Left ventricle myocardium inferior (tissue), 1 donor: ENCODE data around the gene TMPRSS11F. TPM values are rescaled to one million over a fixed set of nuclear protein-coding genes. Genes with fewer than 3 reads are reported as not detected.

Experiments
- DNase-seq: peaks from one replicate; pipeline ENCODE4 v3.0.0-alpha.2; 2020
- H3K27ac ChIP-seq: fragments of 200-600 bp; replicated peaks from 2 replicates; pipeline ENCODE4 v1.8.0; 2021
- H3K27me3 ChIP-seq: fragments of 200-600 bp; 2 replicates; pipeline ENCODE4 v1.8.0; 2021; ENCODE audit warnings: low read depth
- H3K36me3 ChIP-seq: fragments of 200-600 bp; 2 replicates; pipeline ENCODE4 v1.8.0; 2021
- H3K4me1 ChIP-seq: fragments of 200-600 bp; 2 replicates; pipeline ENCODE4 v1.8.0; 2021
- H3K4me3 ChIP-seq: fragments of 200-600 bp; 2 replicates; pipeline ENCODE4 v1.8.0; 2021; ENCODE audit warnings: mild to moderate bottlenecking, moderate library complexity
- H3K9me3 ChIP-seq: fragments of 200-600 bp; replicated peaks from 2 replicates; pipeline ENCODE4 v1.8.0; 2021
- CTCF ChIP-seq: fragments of 200-600 bp; IDR thresholded peaks from 2 replicates; pipeline ENCODE4 v1.8.0; 2021; ENCODE audit warnings: antibody characterized with exemption, mild to moderate bottlenecking, borderline replicate concordance
- intact Hi-C: fragments of 100-400 bp; cut with micrococcal nuclease; formaldehyde crosslinking; loops from one replicate; pipeline ENCODE4 v1.11.0; 2022
- total RNA-seq: library from RNA; stranded (reverse); fragmentation: NEBNext Ultra II Directional; extraction: Animal tissue kit (Norgen Biotek cat#: 25700); gene quantifications from one replicate; pipeline ENCODE4 v1.2.1, GENCODE V29; 2021
- donor health status: DM: no; HTN: yes; CAD: no; lungs with severe emphysema.

Gene TMPRSS11F
- total RNA-seq, 1 donor from 2014 or later: not detected

- no peaks in the 10 kb centered on the region for H3K4me1 ChIP-seq
These were observed 67.2 kb downstream of the TMPRSS11F start for GRCh38 chr4:68062501-68062900.

GRCh38 chr4:68038272-68038671 is 91.4 kb downstream of the TMPRSS11F start:
- Histone ChIP-seq H3K4me1 (no peaks in the 10 kb centered on the region), H3K27ac (no peak overlapping the region), H3K4me3 (no peak overlapping the region), H3K9me3 (peaks cover 7% of the 10 kb centered on the region), H3K27me3 (no peaks in the 10 kb centered on the region), H3K36me3 (no peaks in the 10 kb centered on the region)
- no peak for TF ChIP-seq CTCF
- intact Hi-C loops: no loop called here
- DNase-seq: no peak

More at GRCh38 chr4:68062501-68062900, 67.2 kb downstream of the TMPRSS11F start:
- H3K27me3 ChIP-seq: no peaks in the 10 kb centered on the region
- DNase-seq: no peak
- intact Hi-C loops: no loop called here
- H3K9me3 ChIP-seq: no peaks in the 10 kb centered on the region
- no peak overlapping the region for H3K4me3 ChIP-seq
- H3K27ac ChIP-seq: no peak overlapping the region
- H3K36me3 ChIP-seq: no peaks in the 10 kb centered on the region
- TF ChIP-seq CTCF: no peak

GRCh38 chr4:68021185-68021584 is 108.5 kb downstream of the TMPRSS11F start:
- Histone ChIP-seq H3K27me3 (no peaks in the 10 kb centered on the region), H3K4me1 (no peaks in the 10 kb centered on the region), H3K4me3 (no peak overlapping the region), H3K9me3 (no peaks in the 10 kb centered on the region), H3K36me3 (no peaks in the 10 kb centered on the region), H3K27ac (no peak overlapping the region)
- TF ChIP-seq CTCF: no peak
- DNase-seq: no peak
- intact Hi-C loops: no loop called here

DNA sequence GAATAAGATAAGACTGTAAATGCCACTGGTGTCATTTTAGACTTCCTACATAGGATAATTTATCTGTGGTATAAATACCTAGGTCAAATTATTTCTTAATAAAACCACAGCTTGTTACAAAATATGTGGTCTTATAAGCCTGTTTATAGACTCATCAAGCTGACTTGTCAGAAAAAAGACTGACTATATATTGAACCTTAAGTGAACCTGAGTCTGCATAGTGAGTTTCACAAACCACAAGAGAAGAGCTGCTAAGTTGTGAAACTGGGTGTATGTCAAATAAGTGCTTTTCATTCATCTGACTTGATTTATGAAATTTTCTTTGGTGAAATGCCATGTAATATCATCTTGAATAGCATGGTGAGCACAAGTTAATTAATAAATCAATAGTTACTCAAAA is 118.0 kb downstream of the TMPRSS11F start:
- DNase-seq: no peak
- H3K27ac ChIP-seq: no peak overlapping the region
- no peak for TF ChIP-seq CTCF
- H3K27me3 ChIP-seq: no peaks in the 10 kb centered on the region
- no peaks in the 10 kb centered on the region for H3K4me1 ChIP-seq
- no peak overlapping the region for H3K4me3 ChIP-seq
- intact Hi-C loops: no loop called here
- peaks cover 5% of the 10 kb centered on the region for H3K9me3 ChIP-seq
- no peaks in the 10 kb centered on the region for H3K36me3 ChIP-seq

Other genes starting within 250 kb of the TMPRSS11F start
- not detected for gene TMPRSS11D, start 245.9 kb downstream of the TMPRSS11F start, total RNA-seq
- gene TMPRSS11A, start 166.4 kb downstream of the TMPRSS11F start, total RNA-seq: not detected
- not detected for gene TMPRSS11B, start 115.8 kb upstream of the TMPRSS11F start, total RNA-seq
- gene YTHDC1, start 220.2 kb upstream of the TMPRSS11F start, total RNA-seq: 46.2 TPM